Retinal pigment epithelial cell (primary cell): Measurements from ENCODE around the gene RPTOR.

ENCODE experiments used
- DNase-seq: peaks from one replicate; pipeline ENCODE4 v3.0.0-alpha.2; 2010; ENCODE audit warnings: low read depth
- H3K4me3 ChIP-seq: 2 replicates; pipeline ENCODE4 v1.5.1; 2011; ENCODE audit warnings: mild to moderate bottlenecking, low read length, control low read depth, moderate library complexity
- CTCF ChIP-seq: conservative IDR thresholded peaks from 2 replicates; pipeline ENCODE4 v1.5.1; 2011; ENCODE audit warnings: low read depth, low read length, control low read depth, inconsistent platforms

Gene RPTOR

GRCh38 chr17:80668375-80669148 lies 123.9 kb downstream of the RPTOR start:
- TF ChIP-seq CTCF: no peak
- no peak overlapping the region for H3K4me3 ChIP-seq
- DNase-seq: no peak

- H3K4me3 ChIP-seq: no peak overlapping the region
- no peak for DNase-seq
- no peak for TF ChIP-seq CTCF
Measured at GRCh38 chr17:80671039-80671824, 126.6 kb downstream of the RPTOR start.

GRCh38 chr17:80671825-80672110 lies 127.1 kb downstream of the RPTOR start:
- TF ChIP-seq CTCF: no peak
- DNase-seq: no peak
- no peak overlapping the region for H3K4me3 ChIP-seq

- TF ChIP-seq CTCF: no peak
- DNase-seq: no peak
Measured at GRCh38 chr17:80673152-80673920, 128.7 kb downstream of the RPTOR start.

GRCh38 chr17:80675438-80676095 lies 130.9 kb downstream of the RPTOR start:
- DNase-seq: no peak
- no peak for TF ChIP-seq CTCF
- H3K4me3 ChIP-seq: no peak overlapping the region

More at GRCh38 chr17:80673152-80673920, 128.7 kb downstream of the RPTOR start:
- H3K4me3 ChIP-seq: no peak overlapping the region

GRCh38 chr17:80676096-80676466 lies 131.4 kb downstream of the RPTOR start:
- no peak for TF ChIP-seq CTCF
- no peak for DNase-seq
- H3K4me3 ChIP-seq: no peak overlapping the region
